ENCODE data around the gene SMAGP.
"Not testable (repeated sequence)": the region's sequence is repeated elsewhere in the genome, so short reads cannot be mapped to it uniquely, and the experiment has no call there.

DNA sequence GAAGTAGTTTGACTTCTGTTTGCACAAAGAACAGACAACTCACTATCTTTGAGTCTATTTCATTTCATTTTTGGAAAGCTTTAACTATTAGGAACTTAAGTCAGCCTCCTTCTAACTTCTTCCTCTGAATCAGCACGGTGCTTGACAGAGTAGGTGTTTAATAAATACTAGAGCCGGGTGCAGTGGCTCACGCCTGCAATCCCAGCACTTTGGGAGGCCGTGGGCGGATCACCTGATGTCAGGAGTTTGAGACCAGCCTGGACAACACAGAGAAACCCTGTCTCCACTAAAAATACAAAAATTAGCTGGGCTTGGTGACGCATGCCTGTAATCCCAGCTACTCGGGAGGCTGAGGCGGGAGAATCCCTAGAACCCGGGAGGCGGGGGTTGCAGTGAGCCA lies 30.6 kb upstream of the SMAGP start:
- not testable (repeated sequence) for TF ChIP-seq POLR2AphosphoS5, POLR2A (IDR thresholded peaks at IDR 0.05; ENCODE audit: low read depth, low read length)

Data from GM12892 (cell line).